Lung (tissue), 12 donors: ENCODE measurements around the gene ZNF467. TPM values are rescaled to one million over a fixed set of nuclear protein-coding genes. Genes with fewer than 3 reads are reported as not detected.

Source experiments
- ATAC-seq: fragments of 200-7000 bp; cut with Tn5 transposase; one replicate; pipeline ENCODE4 v1.9.1; 2020; ENCODE audit warnings: moderate number of reproducible peaks; ENCODE audit not compliant: insufficient read depth, low FRiP score
- DNase-seq, 3 donors: peaks; one replicate each; pipeline ENCODE4 v3.0.0-alpha.2; 2013 to 2017
- H3K27ac ChIP-seq, 2 donors: one replicate each; pipeline ENCODE4 v1.5.1; 2013; ENCODE audit warnings: mild to moderate bottlenecking in 2 of 2, moderate library complexity in 2 of 2, control low read depth in 1 of 2, inconsistent platforms in 1 of 2, low read depth in 1 of 2, low read length in 1 of 2
- H3K27me3 ChIP-seq, 3 donors: one replicate each; pipeline ENCODE4 v1.5.1; 2013; ENCODE audit warnings: low read length in 2 of 3; ENCODE audit not compliant: control insufficient read depth in 3 of 3, insufficient read depth in 3 of 3
- H3K36me3 ChIP-seq, 4 donors: one replicate each; pipeline ENCODE4 v1.5.1; 2013; ENCODE audit warnings: low read length in 4 of 4, mild to moderate bottlenecking in 1 of 4, moderate library complexity in 1 of 4; ENCODE audit not compliant: control insufficient read depth in 4 of 4, insufficient read depth in 4 of 4
- H3K4me1 ChIP-seq, 5 donors: one replicate each; pipeline ENCODE4 v1.5.1; 2013; ENCODE audit warnings: low read length in 5 of 5, mild to moderate bottlenecking in 2 of 5, moderate library complexity in 1 of 5; ENCODE audit not compliant: control insufficient read depth in 5 of 5, insufficient read depth in 5 of 5
- H3K4me3 ChIP-seq: one replicate; pipeline ENCODE4 v1.5.1; 2013; ENCODE audit warnings: mild to moderate bottlenecking, control low read depth, moderate library complexity
- H3K9ac ChIP-seq, 2 donors: one replicate each; pipeline ENCODE4 v1.5.1; 2013; ENCODE audit warnings: low read length in 2 of 2, control low read depth in 1 of 2; ENCODE audit not compliant: insufficient read depth in 1 of 2
- H3K9me3 ChIP-seq, 4 donors: one replicate each; pipeline ENCODE4 v1.5.1; 2013; ENCODE audit warnings: low read length in 3 of 4, mild to moderate bottlenecking in 1 of 4, moderate library complexity in 1 of 4; ENCODE audit not compliant: control insufficient read depth in 4 of 4, insufficient read depth in 3 of 4
- CTCF ChIP-seq: IDR thresholded peaks from 2 replicates; pipeline ENCODE4 v1.5.1; 2012; ENCODE audit warnings: mild to moderate bottlenecking; ENCODE audit errors: control extremely low read depth, extremely low read depth
- WGBS, 2 donors: extraction: QIAGEN DNeasy Blood & Tissue Kit; methylation state at CpG; one replicate each; pipeline ENCODE4 v1.1.7; 2013; 5-methylcytosine and 5-hydroxymethylcytosine counted together
- polyA plus RNA-seq, 2 donors: library from polyadenylated mRNA; stranded (reverse); fragments of 200-250 nt; gene quantifications; one replicate each; pipeline ENCODE4 v1.2.1, GENCODE V29; 2013
- total RNA-seq, 2 donors: library from RNA; depleted of rRNA in 1 of 2; stranded (reverse); fragments of >200 nt in 1 of 2; gene quantifications; one replicate each; pipeline ENCODE4 v1.2.1, GENCODE V29; 2014 to 2021
- donor health status: control.
- donor health status: control.
- donor health status: Bipolar disorder and iron deficiency.
- donor health status: healthy.
- donor health status: DM: yes; HTN: yes; CAD: no.

The ZNF467 gene
- total and polyA plus RNA-seq, 4 donors = 9.8 to 27.2 (median 14.9) TPM

DNA sequence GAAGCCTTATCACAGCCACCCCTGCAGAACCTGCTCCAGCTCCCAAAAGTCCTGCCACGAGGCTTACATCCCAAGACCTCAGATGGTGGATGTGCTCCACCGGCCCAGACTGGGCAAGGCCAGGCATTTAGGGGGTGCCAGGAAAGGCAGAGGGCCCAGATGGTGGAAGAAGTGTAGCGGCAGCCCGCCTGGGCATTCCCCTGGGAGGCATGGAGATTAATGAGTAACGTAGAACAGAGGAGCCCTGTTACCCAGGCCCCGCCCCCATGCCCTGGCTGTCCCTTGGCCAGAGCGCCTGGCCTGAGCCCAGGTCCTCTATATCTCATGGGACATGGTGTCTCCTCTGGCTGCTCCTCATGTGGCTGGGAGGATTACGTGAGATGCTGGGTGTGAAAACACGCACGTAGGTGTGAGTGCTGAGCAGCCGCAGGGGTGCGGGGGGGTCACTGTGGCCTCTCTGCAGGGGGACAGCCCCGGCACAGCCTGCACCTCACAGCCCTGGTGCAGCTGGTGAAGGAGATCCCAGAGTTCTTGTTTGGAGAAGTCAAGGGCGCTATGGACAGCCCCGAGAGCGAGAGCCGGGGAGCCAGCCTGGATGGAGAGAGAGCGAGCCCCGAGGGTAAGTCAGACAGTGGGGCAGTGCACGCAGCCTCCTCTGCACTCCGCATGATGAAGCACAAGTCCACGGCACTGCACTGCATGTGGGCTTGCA lies 52.9 kb downstream of the ZNF467 start:
- Histone ChIP-seq H3K36me3 (peaks cover 0 to 44% (median 16%) of the 10 kb centered on the region in 4 donors), H3K4me1 (peaks cover 0 to 9% (median 6%) of the 10 kb centered on the region in 5 donors), H3K27me3 (no peaks in the 10 kb centered on the region), H3K27ac (peak overlapping the region in 1 of 2 donors; percentile 85), H3K9me3 (no peaks in the 10 kb centered on the region), H3K9ac (no peak overlapping the region), H3K4me3 (no peak overlapping the region)
- ATAC-seq (no peak), DNase-seq (no peak)
- WGBS, 2 donors = 86 to 90% methylated on average over 22 of the region's 22 CpGs
- no peak for TF ChIP-seq CTCF

DNA sequence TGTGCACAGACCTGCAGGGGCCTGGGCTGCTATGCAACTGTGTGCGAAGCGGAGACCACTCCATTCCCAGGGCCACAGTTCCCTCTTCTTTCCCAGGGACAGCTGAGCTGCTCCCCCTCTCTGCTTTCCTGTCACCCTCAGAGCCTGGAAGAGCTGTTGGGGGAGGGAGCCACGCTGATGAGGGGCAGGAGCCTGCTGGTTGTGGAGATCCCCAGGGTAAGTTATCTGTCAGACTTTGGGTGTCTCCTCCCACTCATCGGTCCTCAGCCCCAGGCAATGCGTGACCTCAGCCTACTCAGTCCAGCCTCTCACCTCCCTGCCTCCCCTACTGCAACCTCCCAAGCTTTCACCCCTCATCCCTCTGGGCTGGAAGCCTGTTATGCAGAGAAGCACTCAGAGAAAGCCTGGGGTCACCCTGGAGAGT lies 53.5 kb downstream of the ZNF467 start:
- no peaks in the 10 kb centered on the region for H3K9me3 ChIP-seq
- peak overlapping the region in 1 of 2 donors; percentile 85 for H3K27ac ChIP-seq
- no peak for DNase-seq
- no peak for ATAC-seq
- WGBS, 2 donors = 84 to 88% methylated on average over 5 of the region's 5 CpGs
- no peak overlapping the region for H3K4me3 ChIP-seq
- no peak for TF ChIP-seq CTCF
- H3K36me3 ChIP-seq = peaks cover 0 to 38% (median 16%) of the 10 kb centered on the region in 4 donors
- H3K27me3 ChIP-seq = no peaks in the 10 kb centered on the region
- peaks cover 0 to 14% (median 9%) of the 10 kb centered on the region in 5 donors for H3K4me1 ChIP-seq
- H3K9ac ChIP-seq = no peak overlapping the region

DNA sequence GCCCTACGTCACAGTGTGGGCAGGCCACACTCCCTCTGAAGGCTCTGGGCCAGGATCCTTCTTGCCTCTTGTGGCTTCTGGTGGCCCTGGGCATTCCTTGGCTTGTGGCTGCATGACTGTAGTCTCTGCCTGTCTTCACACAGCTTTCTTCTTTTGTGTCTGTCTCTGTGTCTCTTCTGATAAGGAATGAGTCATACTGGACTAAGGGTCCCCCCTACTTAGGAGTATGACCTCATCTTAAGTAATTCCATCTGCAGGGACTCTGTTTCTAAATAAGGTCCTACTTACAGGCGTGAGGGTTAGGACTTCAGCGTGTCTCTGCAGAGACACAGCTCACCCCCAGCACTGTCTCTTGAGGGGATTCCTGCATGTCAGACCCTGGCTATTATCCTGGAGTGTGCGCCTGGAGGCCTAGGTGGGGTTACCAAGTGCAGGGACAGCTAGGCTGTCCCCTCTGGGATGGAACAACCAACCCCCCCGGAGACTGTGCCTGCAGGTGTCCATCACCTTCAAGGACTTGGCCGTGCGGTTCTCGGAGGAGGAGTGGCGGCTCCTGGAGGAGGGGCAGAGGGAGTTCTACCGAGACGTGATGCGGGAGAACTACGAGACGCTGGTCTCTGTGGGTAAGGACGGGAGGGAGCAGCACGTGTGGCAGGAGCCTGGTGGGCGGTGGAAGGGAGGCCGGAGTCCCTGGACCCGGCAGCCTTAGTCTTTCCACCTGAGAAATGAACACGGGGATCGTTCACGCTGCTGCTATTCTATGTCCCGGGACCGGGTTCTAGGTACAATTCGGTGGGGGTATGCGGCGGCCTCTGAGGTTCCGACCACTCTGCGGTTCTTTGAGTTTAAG lies 54.1 kb downstream of the ZNF467 start:
- DNase-seq (no peak), ATAC-seq (no peak)
- H3K36me3 ChIP-seq = peaks cover 0 to 33% (median 15%) of the 10 kb centered on the region in 4 donors
- H3K4me3 ChIP-seq = no peak overlapping the region
- H3K27me3 ChIP-seq = no peaks in the 10 kb centered on the region
- H3K27ac ChIP-seq = peak overlapping the region in 1 of 2 donors; percentile 85
- H3K9me3 ChIP-seq = no peaks in the 10 kb centered on the region
- TF ChIP-seq CTCF = no peak
- WGBS, 2 donors = 90 to 94% methylated on average over 29 of the region's 29 CpGs
- H3K9ac ChIP-seq = no peak overlapping the region
- peaks cover 0 to 14% (median 9%) of the 10 kb centered on the region in 5 donors for H3K4me1 ChIP-seq
